Activated T-helper 1 cell treated with anti-CD3 and anti-CD28 coated beads, Interleukin-12 subunit alpha, Interleukin-12 subunit beta, Interleukin-2, Interleukin-4 antibody, amounts not matched to agents 30 ng/mL and 10 ng/mL and 1 ng/mL, durations not matched to agents 14 hours and 24 hours and 36 hours (primary cell): ENCODE measurements around the gene NCLN. TPM values are rescaled to one million over a fixed set of nuclear protein-coding genes. Genes with fewer than 3 reads are reported as not detected.
A peak's percentile ranks its signal among the peaks of the same experiment; 100 is the strongest.
"Not testable (repeated sequence)": the region's sequence is repeated elsewhere in the genome, so short reads cannot be mapped to it uniquely, and the experiment has no call there.

Source experiments
- DNase-seq: peaks from one replicate; pipeline ENCODE4 v3.0.0; 2021; ENCODE audit warnings: low spot score
- H3K27ac Mint-ChIP-seq: one replicate; pipeline ENCODE4 v1.8.0; 2021; ENCODE audit warnings: mild to moderate bottlenecking, mixed read lengths
- H3K27me3 Mint-ChIP-seq: one replicate; pipeline ENCODE4 v1.8.0; 2022; ENCODE audit warnings: mild to moderate bottlenecking, moderate library complexity, mixed read lengths; ENCODE audit not compliant: insufficient read depth
- H3K36me3 Mint-ChIP-seq: one replicate; pipeline ENCODE4 v1.8.0; 2021; ENCODE audit warnings: low read depth, mixed read lengths
- H3K4me1 Mint-ChIP-seq: one replicate; pipeline ENCODE4 v1.8.0; 2021; ENCODE audit warnings: low read depth, mixed read lengths
- H3K4me3 Mint-ChIP-seq: one replicate; pipeline ENCODE4 v1.8.0; 2021; ENCODE audit warnings: mild to moderate bottlenecking, moderate library complexity, mixed read lengths
- H3K9me3 Mint-ChIP-seq: one replicate; pipeline ENCODE4 v1.8.0; 2021; ENCODE audit warnings: mixed read lengths
- intact Hi-C: fragments of 100-400 bp; cut with micrococcal nuclease; formaldehyde crosslinking; loops from one replicate; pipeline ENCODE4 v1.15.1; 2024
- total RNA-seq: library from RNA; stranded (reverse); gene quantifications from 2 replicates; pipeline ENCODE4 v1.2.3, GENCODE V29; 2022

NCLN gene
- total RNA-seq, 1 donor from 2014 or later: 118 TPM

GRCh38 chr19:3149089-3149488 is 36.6 kb upstream of the NCLN start:
- DNase-seq: no peak
- Mint-ChIP-seq H3K36me3 (peaks cover 28% of the 10 kb centered on the region), H3K27ac (peak overlapping the region; percentile 0), H3K4me3 (no peak overlapping the region), H3K9me3 (no peaks in the 10 kb centered on the region), H3K4me1 (peaks cover 24% of the 10 kb centered on the region), H3K27me3 (no peaks in the 10 kb centered on the region)
- intact Hi-C loops: no loop called here

- Mint-ChIP-seq H3K4me3 (no peak overlapping the region), H3K4me1 (peaks cover 24% of the 10 kb centered on the region), H3K27ac (peak overlapping the region; percentile 58), H3K36me3 (peaks cover 28% of the 10 kb centered on the region), H3K27me3 (no peaks in the 10 kb centered on the region), H3K9me3 (no peaks in the 10 kb centered on the region)
- intact Hi-C loops: no loop called here
- no peak for DNase-seq
Observed at GRCh38 chr19:3149526-3150505, 35.9 kb upstream of the NCLN start.

GRCh38 chr19:3150739-3151329 is 34.9 kb upstream of the NCLN start:
- H3K4me1 Mint-ChIP-seq: peaks cover 21% of the 10 kb centered on the region
- H3K9me3 Mint-ChIP-seq: no peaks in the 10 kb centered on the region
- H3K27me3 Mint-ChIP-seq: no peaks in the 10 kb centered on the region
- H3K4me3 Mint-ChIP-seq: no peak overlapping the region
- no peak overlapping the region for H3K27ac Mint-ChIP-seq
- intact Hi-C loops: no loop called here
- no peak for DNase-seq
- H3K36me3 Mint-ChIP-seq: peaks cover 36% of the 10 kb centered on the region

GRCh38 chr19:3151563-3152418 is 33.9 kb upstream of the NCLN start:
- DNase-seq: no peak
- Mint-ChIP-seq H3K4me3 (no peak overlapping the region), H3K27me3 (no peaks in the 10 kb centered on the region), H3K4me1 (peaks cover 11% of the 10 kb centered on the region), H3K9me3 (no peaks in the 10 kb centered on the region), H3K36me3 (peaks cover 43% of the 10 kb centered on the region), H3K27ac (no peak overlapping the region)
- intact Hi-C loops: no loop called here

GRCh38 chr19:3152419-3152780 is 33.3 kb upstream of the NCLN start:
- Mint-ChIP-seq H3K9me3 (no peaks in the 10 kb centered on the region), H3K4me1 (peaks cover 15% of the 10 kb centered on the region), H3K4me3 (no peak overlapping the region), H3K27me3 (no peaks in the 10 kb centered on the region), H3K27ac (no peak overlapping the region), H3K36me3 (peaks cover 44% of the 10 kb centered on the region)
- DNase-seq: no peak
- intact Hi-C loops: no loop called here

- Mint-ChIP-seq H3K27ac (no peak overlapping the region), H3K9me3 (no peaks in the 10 kb centered on the region), H3K27me3 (no peaks in the 10 kb centered on the region), H3K36me3 (peaks cover 51% of the 10 kb centered on the region), H3K4me1 (peaks cover 20% of the 10 kb centered on the region), H3K4me3 (no peak overlapping the region)
- DNase-seq: no peak
- intact Hi-C loops: no loop called here
Observed at GRCh38 chr19:3153286-3154230, 32.2 kb upstream of the NCLN start.

- Mint-ChIP-seq H3K36me3 (peaks cover 49% of the 10 kb centered on the region), H3K4me1 (peaks cover 14% of the 10 kb centered on the region)
- H3K27me3 Mint-ChIP-seq, intact Hi-C loops, DNase-seq, H3K27ac Mint-ChIP-seq, H3K9me3 Mint-ChIP-seq, H3K4me3 Mint-ChIP-seq: not testable (repeated sequence)
Observed at GRCh38 chr19:3154447-3154846, 31.3 kb upstream of the NCLN start.

- H3K9me3 Mint-ChIP-seq: peaks cover 1% of the 10 kb centered on the region
- H3K27ac Mint-ChIP-seq: no peak overlapping the region
- no peaks in the 10 kb centered on the region for H3K27me3 Mint-ChIP-seq
- H3K4me3 Mint-ChIP-seq: no peak overlapping the region
- H3K4me1 Mint-ChIP-seq: peaks cover 17% of the 10 kb centered on the region
- peaks cover 48% of the 10 kb centered on the region for H3K36me3 Mint-ChIP-seq
- intact Hi-C loops: loop anchor here (1.0 kb wide), 2 partner anchors 22 to 23 kb away; partner anchors contain the start of gene S1PR4
- peak; percentile 84 for DNase-seq
Observed at GRCh38 chr19:3154957-3155736, 30.6 kb upstream of the NCLN start.

GRCh38 chr19:3157096-3157845 is 28.5 kb upstream of the NCLN start:
- intact Hi-C loops: no loop called here
- Mint-ChIP-seq H3K4me1 (peaks cover 34% of the 10 kb centered on the region), H3K27ac (peak overlapping the region; percentile 41)

GRCh38 chr19:3159565-3159964 is 26.2 kb upstream of the NCLN start:
- H3K36me3 Mint-ChIP-seq: peaks cover 77% of the 10 kb centered on the region
- H3K9me3 Mint-ChIP-seq: peaks cover 8% of the 10 kb centered on the region
- no peak for DNase-seq
- peaks cover 52% of the 10 kb centered on the region for H3K4me1 Mint-ChIP-seq
- H3K27ac Mint-ChIP-seq: peak overlapping the region; percentile 31
- no peak overlapping the region for H3K4me3 Mint-ChIP-seq
- no peaks in the 10 kb centered on the region for H3K27me3 Mint-ChIP-seq
- intact Hi-C loops: no loop called here

More at GRCh38 chr19:3157096-3157845, 28.5 kb upstream of the NCLN start:
- no peak overlapping the region for H3K4me3 Mint-ChIP-seq
- H3K36me3 Mint-ChIP-seq: peaks cover 63% of the 10 kb centered on the region
- H3K27me3 Mint-ChIP-seq: no peaks in the 10 kb centered on the region
- no peak for DNase-seq
- H3K9me3 Mint-ChIP-seq: peaks cover 6% of the 10 kb centered on the region

- peaks cover 75% of the 10 kb centered on the region for H3K36me3 Mint-ChIP-seq
- H3K4me3 Mint-ChIP-seq: no peak overlapping the region
- H3K27ac Mint-ChIP-seq: peak overlapping the region; percentile 73
- DNase-seq: no peak
- intact Hi-C loops: loop anchor here (5.0 kb wide), 1 partner anchor 208 kb away; no protein-coding TSS in a partner anchor
- H3K4me1 Mint-ChIP-seq: peaks cover 54% of the 10 kb centered on the region
- H3K27me3 Mint-ChIP-seq: no peaks in the 10 kb centered on the region
- peaks cover 8% of the 10 kb centered on the region for H3K9me3 Mint-ChIP-seq
Observed at GRCh38 chr19:3160219-3160618, 25.5 kb upstream of the NCLN start.
